Measurements from ENCODE around the gene MRRF.

DNA sequence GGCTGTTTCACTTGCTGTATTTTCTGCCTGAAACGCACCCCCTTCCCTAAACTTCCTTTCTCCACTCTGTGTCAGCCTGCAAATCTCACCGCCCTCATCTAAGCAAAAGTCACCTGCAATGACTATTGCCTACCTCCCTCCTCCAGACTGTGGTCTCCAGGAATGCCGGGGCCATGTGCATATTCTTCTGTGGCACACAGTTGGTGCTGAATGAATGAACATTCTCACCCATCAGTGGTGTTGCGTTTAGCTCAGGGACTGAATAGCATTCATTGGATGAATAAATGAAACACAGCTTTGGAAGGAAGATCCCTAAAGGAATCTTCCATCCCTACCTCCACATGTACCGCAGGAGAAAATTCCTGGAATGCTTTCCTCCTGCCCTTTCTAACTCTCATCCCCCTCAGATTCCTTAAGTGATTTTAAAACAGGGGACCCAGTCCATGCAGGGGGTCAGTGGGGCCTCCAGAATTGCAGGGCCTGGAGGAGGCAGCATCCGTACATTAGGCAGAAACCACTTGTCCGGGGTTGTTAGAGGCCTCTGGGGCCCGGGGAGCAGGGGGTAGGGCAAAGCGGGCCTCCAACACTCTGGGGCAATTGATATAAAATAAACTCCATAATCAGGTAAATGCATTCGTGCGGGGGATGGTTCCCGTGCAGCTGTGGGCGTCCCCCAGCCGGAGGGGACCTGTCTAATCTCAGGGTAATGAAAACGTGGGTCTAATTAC is 77.8 kb downstream of the MRRF start:
- TF ChIP-seq POLR2AphosphoS5 (IDR thresholded peaks at IDR 0.05; ENCODE audit: borderline replicate concordance, low read depth, low read length) (no peak), EZH2 (IDR thresholded peaks at IDR 0.05) (no peak)
